Measurements from ENCODE around the gene IL20.

Gene IL20

GRCh38 chr1:206833801-206834200 lies 31.6 kb upstream of the IL20 start:
- no peak overlapping the region for H3K4me3 ChIP-seq (ENCODE audit: low read depth, low read length)
- no peak for TF ChIP-seq CTCF (IDR thresholded peaks at IDR 0.05; ENCODE audit: low read depth, low read length)

- no peak for TF ChIP-seq CTCF (IDR thresholded peaks at IDR 0.05; ENCODE audit: low read depth, low read length)
- no peak overlapping the region for H3K4me3 ChIP-seq (ENCODE audit: low read depth, low read length)
Observed at GRCh38 chr1:206834217-206834616, 31.2 kb upstream of the IL20 start.

- TF ChIP-seq CTCF (IDR thresholded peaks at IDR 0.05; ENCODE audit: low read depth, low read length), result no peak
- H3K4me3 ChIP-seq (ENCODE audit: low read depth, low read length), result no peak overlapping the region
Observed at GRCh38 chr1:206834711-206835110, 30.7 kb upstream of the IL20 start.

GRCh38 chr1:206835186-206835585 lies 30.2 kb upstream of the IL20 start:
- TF ChIP-seq CTCF (IDR thresholded peaks at IDR 0.05; ENCODE audit: low read depth, low read length), result no peak
- no peak overlapping the region for H3K4me3 ChIP-seq (ENCODE audit: low read depth, low read length)

GRCh38 chr1:206836111-206836510 lies 29.3 kb upstream of the IL20 start:
- H3K4me3 ChIP-seq (ENCODE audit: low read depth, low read length), result no peak overlapping the region
- TF ChIP-seq CTCF (IDR thresholded peaks at IDR 0.05; ENCODE audit: low read depth, low read length), result no peak

- TF ChIP-seq CTCF (IDR thresholded peaks at IDR 0.05; ENCODE audit: low read depth, low read length), result no peak
Observed at GRCh38 chr1:206839006-206839560, 26.3 kb upstream of the IL20 start.

GRCh38 chr1:206839857-206840256 lies 25.6 kb upstream of the IL20 start:
- H3K4me3 ChIP-seq (ENCODE audit: low read depth, low read length), result no peak overlapping the region
- no peak for TF ChIP-seq CTCF (IDR thresholded peaks at IDR 0.05; ENCODE audit: low read depth, low read length)

More at GRCh38 chr1:206839006-206839560, 26.3 kb upstream of the IL20 start:
- H3K4me3 ChIP-seq (ENCODE audit: low read depth, low read length), result no peak overlapping the region
